Hepatocyte (in vitro differentiated cells): Measurements from ENCODE around the gene ZIM2.

ENCODE experiments used
- EZH2phosphoT487 ChIP-seq: fragments of 200-600 bp; sonication (generic); IDR thresholded peaks from one replicate; pipeline ENCODE4 v1.6.1; 2018; ENCODE audit warnings: antibody characterized with exemption, mild to moderate bottlenecking, low read depth, moderate library complexity; ENCODE audit not compliant: unreplicated experiment, severe bottlenecking
- TF ChIP-seq, protein P1 (sequence below): fragments of 200-600 bp; sonication (generic); IDR thresholded peaks from 2 replicates; pipeline ENCODE4 v1.5.1; 2016; ENCODE audit warnings: antibody characterized with exemption, mild to moderate bottlenecking; ENCODE audit not compliant: poor library complexity

DNA sequence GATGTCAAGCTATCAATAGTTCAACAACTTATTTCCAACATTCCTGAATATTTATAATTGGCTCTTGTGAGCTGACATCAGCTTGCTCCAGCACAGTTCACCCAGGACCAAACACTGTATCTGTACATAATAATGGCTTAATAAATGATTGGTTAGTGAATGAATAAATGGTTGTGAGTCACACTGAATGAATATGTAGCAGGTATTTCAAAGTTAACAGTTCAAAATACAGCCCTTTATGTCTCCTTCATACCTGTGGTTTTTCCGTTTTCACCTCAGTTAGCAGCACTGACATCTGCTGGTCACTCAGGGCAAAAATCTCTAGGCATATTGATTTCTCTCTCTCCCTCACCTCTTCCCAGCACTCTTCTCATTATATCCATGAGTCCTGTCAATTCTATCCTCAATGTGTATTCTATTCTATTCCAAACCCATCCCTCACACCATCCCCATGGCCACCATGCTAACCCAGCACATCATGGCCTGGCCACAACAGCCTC is 76.3 kb downstream of the ZIM2 start:
- TF ChIP-seq, protein P1, sequence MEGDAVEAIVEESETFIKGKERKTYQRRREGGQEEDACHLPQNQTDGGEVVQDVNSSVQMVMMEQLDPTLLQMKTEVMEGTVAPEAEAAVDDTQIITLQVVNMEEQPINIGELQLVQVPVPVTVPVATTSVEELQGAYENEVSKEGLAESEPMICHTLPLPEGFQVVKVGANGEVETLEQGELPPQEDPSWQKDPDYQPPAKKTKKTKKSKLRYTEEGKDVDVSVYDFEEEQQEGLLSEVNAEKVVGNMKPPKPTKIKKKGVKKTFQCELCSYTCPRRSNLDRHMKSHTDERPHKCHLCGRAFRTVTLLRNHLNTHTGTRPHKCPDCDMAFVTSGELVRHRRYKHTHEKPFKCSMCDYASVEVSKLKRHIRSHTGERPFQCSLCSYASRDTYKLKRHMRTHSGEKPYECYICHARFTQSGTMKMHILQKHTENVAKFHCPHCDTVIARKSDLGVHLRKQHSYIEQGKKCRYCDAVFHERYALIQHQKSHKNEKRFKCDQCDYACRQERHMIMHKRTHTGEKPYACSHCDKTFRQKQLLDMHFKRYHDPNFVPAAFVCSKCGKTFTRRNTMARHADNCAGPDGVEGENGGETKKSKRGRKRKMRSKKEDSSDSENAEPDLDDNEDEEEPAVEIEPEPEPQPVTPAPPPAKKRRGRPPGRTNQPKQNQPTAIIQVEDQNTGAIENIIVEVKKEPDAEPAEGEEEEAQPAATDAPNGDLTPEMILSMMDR: no peak
- TF ChIP-seq EZH2phosphoT487: no peak
